Measurements from ENCODE around the gene COL27A1.
A peak's percentile ranks its signal among the peaks of the same experiment; 100 is the strongest.

Gene COL27A1

DNA sequence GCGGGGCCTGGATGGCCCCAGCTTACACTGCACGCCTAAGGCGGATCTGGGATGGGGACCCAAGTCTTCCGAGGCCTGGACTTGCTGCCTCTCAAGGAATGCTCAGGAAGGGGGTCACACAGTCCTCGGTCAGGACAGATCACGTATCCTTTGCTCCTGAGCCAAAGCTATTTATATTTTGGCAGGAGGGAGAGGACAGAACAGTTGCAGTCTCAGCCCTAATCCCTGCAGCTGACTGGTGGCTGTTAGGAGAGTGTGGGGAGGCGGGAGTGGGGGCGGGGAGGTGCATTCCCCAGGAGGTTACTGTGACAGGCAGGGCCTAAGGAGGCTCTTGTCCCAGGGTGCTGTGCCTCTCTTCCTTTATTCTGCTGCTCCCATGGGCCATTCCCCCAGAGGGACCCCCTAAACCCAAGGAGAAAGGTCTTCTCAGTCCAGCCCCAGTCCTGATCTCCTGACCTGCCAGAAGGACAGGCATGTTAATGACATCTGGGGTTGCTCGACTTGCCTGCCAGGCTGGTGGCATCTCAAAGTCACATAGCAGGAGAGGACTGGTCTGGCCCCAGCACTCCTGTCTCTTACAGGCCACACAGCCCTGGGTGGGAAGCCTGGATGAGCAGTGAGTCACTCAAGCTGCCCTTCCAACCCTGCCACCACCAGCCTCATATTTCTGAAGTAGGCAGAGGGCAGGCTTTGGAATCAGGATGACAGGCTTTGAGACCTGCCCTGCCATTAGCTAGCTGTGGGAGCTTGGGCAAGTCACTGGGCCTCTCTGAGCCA, 51.9 kb downstream of the COL27A1 start:
- DNase-seq = peak; percentile 69

DNA sequence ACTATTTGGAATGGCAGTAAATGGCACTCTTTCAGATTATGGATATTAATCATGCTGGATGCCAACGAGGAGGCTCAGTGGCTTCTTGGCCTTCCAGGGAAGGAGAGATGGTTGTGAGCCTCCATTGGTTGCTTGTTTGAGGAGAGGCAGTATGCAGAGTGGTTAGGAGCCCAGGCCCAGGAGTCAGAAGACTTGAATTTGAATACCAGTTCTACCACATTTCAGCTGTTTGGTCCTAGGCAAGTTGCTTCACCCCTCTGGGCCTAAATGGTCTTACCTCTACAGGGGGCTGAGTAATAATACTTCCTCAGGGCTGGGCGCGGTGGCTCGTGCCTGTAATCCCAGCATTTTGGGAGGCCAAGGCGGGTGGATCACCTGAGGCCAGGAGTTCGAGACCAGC, 52.5 kb downstream of the COL27A1 start:
- no peak for DNase-seq

DNA sequence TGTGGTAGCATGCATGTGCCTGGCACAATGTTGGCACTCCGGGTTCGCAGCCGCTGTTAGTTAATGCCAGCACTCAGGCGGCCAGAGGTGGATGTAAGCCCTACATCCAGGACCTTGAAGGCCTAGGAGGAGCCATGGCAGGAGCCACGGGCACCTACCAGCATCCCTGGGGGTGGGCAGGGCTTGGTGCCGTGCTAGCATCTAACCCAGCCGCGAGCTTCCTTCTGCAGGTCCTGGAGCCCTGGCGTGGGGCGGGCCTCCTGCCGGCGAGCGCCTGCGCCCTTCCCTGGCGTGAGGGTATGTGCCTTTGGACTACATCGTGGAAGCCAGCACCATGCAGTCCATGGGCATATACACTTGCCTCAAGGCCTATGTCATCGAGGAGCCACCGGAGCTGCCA, 53.8 kb downstream of the COL27A1 start:
- no peak for DNase-seq

DNA sequence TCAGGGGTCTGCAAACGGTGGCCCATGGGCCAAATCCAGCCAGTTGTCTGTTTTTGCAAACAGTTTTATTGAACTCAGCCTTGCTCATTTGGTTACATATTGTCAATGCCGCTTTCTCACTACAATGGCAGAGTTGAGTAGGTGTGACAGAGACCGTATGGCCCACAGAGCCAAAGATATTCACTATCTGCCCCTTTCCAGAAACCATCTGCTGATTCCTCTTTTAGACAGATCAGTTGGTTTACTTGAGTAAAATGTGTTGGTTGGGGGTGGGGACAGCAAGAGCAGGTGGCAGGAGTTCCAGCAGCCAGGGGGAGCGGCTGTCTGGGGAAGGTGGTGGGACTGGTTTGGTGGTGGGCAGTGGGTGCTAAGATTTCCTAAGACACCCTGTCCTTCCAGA, 54.8 kb downstream of the COL27A1 start:
- no peak for DNase-seq

- DNase-seq = no peak
Observed at GRCh38 chr9:114210691-114211276, 55.4 kb downstream of the COL27A1 start.

DNA sequence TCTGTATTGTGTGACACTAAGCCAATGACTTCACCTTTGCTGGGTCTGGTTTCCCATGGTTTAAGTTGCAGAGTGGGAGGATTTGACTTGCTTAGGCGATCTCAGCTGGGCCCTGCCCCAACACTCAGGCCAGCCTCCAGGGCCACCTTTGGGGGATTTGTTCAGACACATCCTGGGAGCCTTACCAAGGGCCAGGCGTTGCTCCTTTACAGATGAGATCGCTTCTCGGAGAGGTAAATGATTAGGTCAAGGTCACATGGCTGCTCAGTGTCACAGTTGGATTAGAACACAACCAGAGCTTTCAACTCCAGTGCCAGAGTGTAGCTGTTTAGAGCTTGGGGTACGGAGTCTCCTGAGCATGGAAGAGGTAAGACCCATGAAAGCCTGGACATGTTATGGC, 57.5 kb downstream of the COL27A1 start:
- no peak for DNase-seq

- no peak for DNase-seq
Observed at GRCh38 chr9:114213566-114213965, 58.2 kb downstream of the COL27A1 start.

GRCh38 chr9:114214181-114214580, 58.8 kb downstream of the COL27A1 start:
- peak; percentile 63 for DNase-seq

DNA sequence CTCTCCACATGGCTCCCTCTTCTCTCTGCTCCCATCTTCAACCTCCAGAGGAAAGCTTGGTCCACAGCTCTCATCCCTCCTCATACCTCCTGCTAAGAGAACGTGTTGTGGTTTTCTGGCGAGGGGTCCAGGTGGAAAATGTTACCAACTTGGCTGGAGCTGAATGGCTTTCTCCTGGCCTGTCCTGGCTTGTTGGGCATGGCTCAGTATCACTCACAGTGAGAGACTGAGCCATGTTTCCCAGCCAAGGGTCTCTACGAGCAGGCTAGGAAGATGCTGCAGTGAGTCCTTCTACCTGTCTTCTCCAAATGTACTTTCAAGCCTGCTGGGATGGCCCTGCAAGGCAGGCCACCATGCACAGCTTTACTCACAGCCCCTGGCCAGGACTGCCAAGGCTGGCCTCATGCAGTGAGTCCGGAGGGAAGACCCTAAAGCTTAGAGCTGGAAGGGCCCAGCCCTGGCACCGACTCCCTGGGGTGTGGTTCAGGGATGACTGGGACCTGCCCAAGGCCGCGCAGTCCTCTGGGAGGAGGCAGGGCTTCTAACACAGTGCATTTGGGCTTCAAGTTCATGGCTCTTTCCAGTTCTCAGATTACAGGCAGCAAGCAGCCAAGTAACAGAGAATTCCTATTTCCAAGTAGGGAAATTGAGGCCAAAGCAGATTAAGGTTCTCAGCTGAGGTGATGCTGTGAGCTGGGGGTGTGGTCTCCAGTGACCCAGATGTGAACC, 59.5 kb downstream of the COL27A1 start:
- DNase-seq = no peak

- peak; percentile 41 for DNase-seq
Observed at GRCh38 chr9:114216081-114216480, 60.7 kb downstream of the COL27A1 start.

- DNase-seq = no peak
Observed at GRCh38 chr9:114216976-114217375, 61.6 kb downstream of the COL27A1 start.

- peak; percentile 56 for DNase-seq
Observed at GRCh38 chr9:114218264-114219120, 63.2 kb downstream of the COL27A1 start.

GRCh38 chr9:114220061-114220541, 64.8 kb downstream of the COL27A1 start:
- no peak for DNase-seq

DNA sequence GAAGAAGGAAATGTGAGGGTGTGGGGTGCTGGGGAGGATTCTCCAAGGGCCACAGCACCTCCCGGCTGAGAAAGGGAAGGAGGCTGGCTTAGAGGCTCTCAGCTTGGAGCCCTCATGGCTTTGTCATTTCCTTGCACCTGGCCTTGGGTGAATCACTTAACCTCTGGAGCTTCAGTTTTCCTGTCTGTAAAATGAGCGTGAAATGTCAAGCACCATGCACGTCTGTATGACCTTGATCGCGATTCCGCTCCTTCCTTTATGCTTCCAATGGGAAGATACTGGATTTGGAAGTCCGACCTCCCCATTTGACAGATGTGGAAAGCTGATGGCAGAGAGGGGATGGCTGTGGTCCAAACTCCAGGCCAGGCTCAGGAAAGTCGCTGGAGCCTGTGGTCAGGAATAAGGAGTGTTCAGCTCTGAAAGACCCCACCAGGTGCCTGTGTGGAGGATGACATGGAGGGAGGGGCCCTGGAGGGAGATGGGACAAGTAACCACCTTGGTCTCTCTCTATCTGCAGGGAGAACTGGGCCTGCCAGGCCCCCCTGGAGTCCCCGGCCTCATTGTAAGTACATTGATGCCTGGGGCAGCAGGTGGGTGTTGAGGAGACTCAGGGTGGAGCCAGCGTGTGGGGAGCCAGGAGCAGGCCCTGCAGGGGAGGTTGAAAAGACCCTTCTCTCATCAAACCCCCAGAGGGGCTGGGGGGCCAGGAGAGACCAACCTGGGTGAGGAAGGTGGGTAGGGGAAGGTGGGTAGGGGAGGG, 66.5 kb downstream of the COL27A1 start:
- DNase-seq = no peak

GRCh38 chr9:114223564-114224246, 68.4 kb downstream of the COL27A1 start:
- peak; percentile 88 for DNase-seq

DNA sequence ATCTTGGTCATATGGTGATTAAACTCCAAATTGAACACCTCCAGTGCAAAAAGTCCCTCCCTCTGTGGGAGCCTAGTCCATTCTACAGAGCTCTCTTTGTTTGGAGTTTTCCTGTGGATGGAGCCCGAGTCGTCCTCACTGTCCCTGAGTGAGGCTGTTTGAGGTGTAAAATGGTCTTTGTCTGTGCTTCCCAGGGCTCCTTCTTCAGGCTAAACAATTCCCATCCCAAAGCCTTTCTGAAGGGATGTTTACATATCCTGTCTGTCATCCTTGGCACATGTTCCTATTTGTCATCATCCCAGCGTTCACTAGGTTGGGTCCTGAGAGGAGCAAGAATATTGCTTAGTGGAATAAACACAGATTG, 68.9 kb downstream of the COL27A1 start:
- peak; percentile 90 for DNase-seq

GRCh38 chr9:114225561-114226212, 70.3 kb downstream of the COL27A1 start:
- peak; percentile 76 for DNase-seq

DNA sequence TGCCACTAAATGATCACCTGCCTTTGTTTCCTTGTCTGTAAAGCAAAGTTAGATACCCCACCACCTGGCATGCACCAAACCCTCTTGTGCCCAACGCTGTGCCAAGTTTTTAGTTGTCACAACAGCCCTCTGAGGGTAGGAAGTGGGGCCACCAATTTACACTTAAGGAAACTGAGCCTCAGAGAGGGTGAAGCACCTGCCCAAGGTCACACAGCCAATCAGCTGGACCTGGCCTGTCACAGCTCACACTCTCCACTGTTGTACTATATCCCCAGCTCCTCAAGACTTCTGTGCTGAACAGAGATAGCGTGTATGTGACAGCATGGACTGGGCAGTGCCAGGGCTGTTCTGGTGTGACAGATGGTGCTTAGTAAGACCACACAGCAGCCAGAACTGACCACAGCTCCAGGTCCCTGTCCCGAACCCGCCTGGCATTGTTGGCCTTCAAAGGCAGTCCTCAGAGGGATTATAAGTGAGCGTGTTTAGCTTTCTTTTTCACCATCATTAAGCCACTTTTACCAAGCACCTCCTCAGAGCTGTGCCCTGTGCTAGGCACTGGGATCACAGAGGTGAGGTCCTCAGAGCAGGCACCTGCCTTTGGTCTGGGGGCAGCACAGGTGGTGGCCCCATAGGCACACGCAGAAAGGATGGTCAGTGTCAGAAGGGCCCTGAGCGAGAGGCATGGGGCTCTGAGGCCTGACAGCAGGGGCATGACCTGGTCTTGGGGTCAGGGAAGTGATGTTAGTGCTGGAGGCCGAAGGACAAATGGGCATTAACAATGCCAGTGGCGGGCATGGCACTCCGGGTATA, 71.1 kb downstream of the COL27A1 start:
- DNase-seq = no peak

DNA sequence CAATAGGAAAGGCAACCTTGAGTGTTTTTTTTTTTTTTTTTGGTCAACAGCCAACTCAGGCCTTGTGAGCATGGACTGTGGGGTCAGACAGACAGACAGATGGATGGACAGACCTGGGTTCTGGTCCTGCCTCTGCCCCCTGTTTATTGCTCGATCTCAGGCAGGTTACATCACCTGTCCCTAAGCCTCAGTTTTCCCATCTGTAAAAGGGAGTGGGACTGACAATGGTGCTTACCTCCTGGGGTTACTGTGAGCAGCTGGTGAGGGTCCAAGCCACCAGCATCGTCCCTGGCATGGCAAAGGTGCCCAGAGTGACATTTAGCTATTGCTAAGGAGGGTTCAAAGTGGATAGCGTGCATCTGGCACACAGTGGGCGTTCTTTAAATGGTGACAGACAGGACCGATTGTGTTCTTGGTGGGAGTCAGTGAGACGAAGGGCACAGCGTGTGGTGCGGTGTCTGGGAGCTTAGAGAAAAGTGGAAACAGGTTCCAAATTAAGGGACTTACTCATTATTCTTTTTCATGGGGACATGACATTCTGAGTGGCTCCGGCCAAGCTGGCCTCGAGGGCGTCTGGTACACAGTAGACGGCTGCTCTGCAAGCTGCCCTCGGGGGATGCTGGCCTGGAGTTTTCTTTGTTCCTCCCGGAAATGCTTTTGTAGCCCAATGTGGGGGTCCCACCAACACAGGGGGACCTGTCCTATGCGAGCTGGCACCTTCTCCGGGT, 72.1 kb downstream of the COL27A1 start:
- DNase-seq = no peak

Data from fibroblast of skin of back (primary cell).